LHCN-M2 (cell line): ENCODE measurements around the gene CNIH3. TPM values are rescaled to one million over a fixed set of nuclear protein-coding genes. Genes with fewer than 3 reads are reported as not detected.
"Not testable (repeated sequence)": the region's sequence is repeated elsewhere in the genome, so short reads cannot be mapped to it uniquely, and the experiment has no call there.

Source experiments
- DNase-seq: peaks from one replicate; pipeline ENCODE4 v3.0.0-alpha.2; 2012; ENCODE audit warnings: low read depth
- polyA plus RNA-seq: library from polyadenylated mRNA; unstranded; fragments of >200 nt; gene quantifications from one replicate; pipeline ENCODE4 v1.2.1, GENCODE V29; 2012; ENCODE audit warnings: missing spikeins
- total RNA-seq: library from RNA; depleted of rRNA; stranded (reverse); fragments of >200 nt; gene quantifications from 2 replicates; pipeline ENCODE4 v1.2.3, GENCODE V29; 2014; rRNA removed

The CNIH3 gene
- 6.2 and 13.4 TPM in 2 replicates for total RNA-seq
- 1.9 TPM for polyA plus RNA-seq

DNA sequence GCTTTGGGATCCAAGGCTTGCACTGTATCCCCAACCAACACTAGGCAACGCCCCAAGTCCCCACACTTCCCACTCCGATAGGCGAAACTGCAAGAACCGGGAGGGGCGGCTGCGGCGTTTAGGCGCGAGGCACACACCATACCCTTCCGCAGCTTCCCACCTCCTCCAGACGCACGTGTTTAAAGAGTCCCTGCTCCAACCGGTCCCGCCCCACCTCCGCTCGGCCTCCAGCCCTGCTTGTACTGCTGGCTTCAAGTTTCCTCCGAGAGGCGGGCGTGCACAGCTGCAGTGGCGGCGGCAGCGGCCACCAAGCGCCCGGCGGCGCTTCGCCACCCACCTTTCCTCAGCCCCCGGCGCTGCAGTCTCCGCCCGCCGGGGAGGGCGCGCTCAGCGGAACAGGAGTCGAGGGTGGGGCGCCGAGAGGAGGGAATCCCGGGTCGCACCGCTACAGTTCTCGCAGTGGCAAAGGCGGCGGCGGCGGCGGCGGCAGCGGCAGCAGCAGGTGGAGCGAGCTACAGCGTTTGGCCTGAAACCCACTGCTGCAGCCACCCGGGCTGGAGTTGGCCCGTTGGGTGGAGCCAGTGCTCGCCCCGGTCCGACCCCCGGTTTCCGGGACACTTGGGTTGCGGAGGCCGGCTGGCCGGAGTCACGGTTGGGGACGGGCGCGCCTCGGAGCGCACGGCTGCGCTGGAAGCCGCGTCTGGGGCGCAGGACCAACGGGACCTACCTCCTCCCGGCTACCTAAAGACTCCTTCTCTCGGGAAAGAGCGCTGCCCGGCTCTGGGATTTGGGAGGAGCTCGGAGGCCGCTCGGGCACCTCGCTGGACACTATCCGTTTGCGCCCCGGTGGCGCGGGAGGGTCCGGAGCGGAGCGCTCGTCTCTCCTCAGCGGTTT, at the start of gene CNIH3:
Gene CNIH3, plus strand, starts transcription at position 457 of the 895 bp plus-strand sequence. CDS start 858 bp downstream, outside the sequence.
- DNase-seq, result peak; percentile 65

DNA sequence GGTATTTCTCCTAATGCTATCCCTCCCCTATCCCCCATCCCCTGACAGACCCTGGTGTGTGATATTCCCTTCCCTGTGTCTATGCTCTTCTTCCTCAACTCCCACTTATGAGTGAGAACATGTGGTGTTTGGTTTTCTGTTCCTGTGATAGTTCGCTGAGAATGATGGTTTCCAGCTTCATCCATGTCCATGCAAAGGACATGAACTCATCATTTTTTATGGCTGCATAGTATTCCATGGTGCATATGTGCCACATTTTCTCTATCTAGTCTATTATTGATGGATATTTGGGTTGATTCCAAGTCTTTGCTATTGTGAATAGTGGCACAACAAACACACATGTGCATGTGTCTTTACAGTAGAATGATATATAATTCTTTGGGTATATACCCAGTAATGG, 49.6 kb upstream of the CNIH3 start:
- not testable (repeated sequence) for DNase-seq

DNA sequence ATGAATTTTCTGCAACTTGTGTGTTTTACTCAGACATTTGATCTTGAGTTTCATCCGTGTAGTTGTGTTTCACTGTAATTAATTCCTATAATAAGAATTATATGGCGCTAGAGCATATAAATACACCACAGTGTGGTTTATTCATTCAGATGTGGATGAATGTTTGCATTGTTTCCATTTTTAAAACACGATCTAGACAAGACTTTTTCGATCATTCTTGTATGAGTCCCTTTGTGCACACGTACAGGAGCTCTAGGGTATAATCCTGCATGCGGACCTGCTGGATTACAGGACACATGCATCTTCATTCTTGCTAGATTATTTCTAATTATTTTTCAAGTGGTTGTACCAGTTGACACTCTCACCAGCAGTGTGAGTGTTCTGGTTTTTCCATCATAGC, 46.8 kb upstream of the CNIH3 start:
- DNase-seq, result no peak

DNA sequence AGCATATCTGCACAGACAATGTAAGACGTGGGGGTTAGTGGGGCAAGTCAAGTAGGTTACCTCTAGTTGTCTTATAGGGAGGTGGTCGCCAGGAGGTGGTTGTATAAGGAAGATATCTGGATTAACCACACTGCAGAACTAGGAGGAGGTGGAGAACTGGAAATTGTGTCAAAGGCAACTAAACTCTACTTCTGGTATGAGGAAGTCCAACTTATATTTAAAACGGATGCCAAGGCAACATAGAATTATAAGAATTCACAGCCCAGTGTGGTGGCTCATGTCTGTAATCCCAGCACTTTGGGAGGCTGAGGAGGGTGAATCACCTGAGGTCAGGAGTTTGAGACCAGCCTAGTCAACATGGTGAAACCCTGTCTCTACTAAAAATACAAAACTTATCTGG, 44.1 kb upstream of the CNIH3 start:
- DNase-seq, result peak; percentile 25

- DNase-seq, result peak; percentile 90
Measured at GRCh38 chr1:224579526-224579925, 36.6 kb upstream of the CNIH3 start.

- no peak for DNase-seq
Measured at GRCh38 chr1:224580006-224580405, 36.1 kb upstream of the CNIH3 start.

- peak; percentile 44 for DNase-seq
Measured at GRCh38 chr1:224582041-224582440, 34.1 kb upstream of the CNIH3 start.

DNA sequence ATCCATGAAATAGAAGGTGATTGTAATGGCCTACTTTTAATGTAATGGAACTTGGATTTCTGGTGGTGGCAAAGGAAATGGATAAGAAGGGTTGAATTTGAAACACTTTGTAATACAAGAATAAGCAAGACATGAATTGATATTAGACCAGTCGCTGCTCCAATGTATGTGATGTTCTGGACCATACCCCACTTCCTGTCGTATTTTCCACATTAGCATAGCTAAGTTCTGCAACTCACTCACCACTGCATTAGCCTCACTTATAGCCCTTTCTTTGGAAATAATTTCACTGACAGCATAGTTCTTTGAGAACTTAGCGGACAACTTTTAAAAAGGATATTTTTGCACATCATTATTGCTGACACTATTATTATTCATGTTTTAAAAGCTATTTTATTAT, 32.3 kb upstream of the CNIH3 start:
- DNase-seq, result no peak

DNA sequence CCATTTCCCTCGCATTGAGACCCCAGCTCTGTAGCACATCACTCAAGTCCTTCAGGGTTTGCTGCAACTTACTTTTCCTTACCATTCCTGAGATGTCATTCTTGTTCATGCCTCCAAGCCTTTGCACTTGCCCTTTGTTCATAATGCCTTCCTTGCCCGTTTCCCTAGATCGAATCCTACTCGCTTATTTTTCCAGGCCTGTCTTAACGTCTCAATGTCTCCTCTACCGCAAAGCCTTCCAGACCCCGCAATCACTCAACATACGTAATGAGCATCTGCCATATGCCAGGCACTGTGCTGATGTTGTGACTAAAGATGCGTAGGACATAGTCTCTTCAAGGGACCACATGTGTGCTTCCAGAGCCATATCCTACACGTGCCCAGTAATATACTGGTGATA, 31.1 kb upstream of the CNIH3 start:
- no peak for DNase-seq

GRCh38 chr1:224587051-224587450, 29.1 kb upstream of the CNIH3 start:
- no peak for DNase-seq

GRCh38 chr1:224588515-224588914, 27.6 kb upstream of the CNIH3 start:
- DNase-seq, result no peak

- peak; percentile 21 for DNase-seq
Measured at GRCh38 chr1:224589006-224589405, 27.1 kb upstream of the CNIH3 start.

DNA sequence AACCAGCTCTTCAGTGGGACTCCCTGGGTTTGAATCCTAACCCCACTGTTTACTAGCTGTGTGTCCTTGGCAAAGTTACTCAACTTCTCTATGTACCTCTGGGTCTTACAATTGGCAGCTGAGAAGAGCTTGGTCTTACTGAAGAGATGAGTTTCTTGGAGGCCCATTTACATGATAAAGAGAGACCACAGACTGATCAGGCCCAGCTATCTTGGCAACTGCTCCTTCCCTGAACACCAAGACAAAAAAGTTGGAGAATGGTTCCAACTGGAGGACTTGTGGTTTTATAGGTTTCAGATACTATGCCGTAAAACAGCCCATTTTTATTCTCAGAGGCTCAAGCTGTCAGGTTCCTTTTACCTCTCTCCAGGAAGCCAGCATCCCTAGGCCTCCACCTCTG, 24.8 kb upstream of the CNIH3 start:
- no peak for DNase-seq

- peak; percentile 86 for DNase-seq
Measured at GRCh38 chr1:224592636-224593582, 23.2 kb upstream of the CNIH3 start.

- DNase-seq, result no peak
Measured at GRCh38 chr1:224594360-224594759, 21.8 kb upstream of the CNIH3 start.

GRCh38 chr1:224594851-224595250, 21.3 kb upstream of the CNIH3 start:
- DNase-seq, result no peak

- no peak for DNase-seq
Measured at GRCh38 chr1:224605482-224606181, 10.5 kb upstream of the CNIH3 start.

DNA sequence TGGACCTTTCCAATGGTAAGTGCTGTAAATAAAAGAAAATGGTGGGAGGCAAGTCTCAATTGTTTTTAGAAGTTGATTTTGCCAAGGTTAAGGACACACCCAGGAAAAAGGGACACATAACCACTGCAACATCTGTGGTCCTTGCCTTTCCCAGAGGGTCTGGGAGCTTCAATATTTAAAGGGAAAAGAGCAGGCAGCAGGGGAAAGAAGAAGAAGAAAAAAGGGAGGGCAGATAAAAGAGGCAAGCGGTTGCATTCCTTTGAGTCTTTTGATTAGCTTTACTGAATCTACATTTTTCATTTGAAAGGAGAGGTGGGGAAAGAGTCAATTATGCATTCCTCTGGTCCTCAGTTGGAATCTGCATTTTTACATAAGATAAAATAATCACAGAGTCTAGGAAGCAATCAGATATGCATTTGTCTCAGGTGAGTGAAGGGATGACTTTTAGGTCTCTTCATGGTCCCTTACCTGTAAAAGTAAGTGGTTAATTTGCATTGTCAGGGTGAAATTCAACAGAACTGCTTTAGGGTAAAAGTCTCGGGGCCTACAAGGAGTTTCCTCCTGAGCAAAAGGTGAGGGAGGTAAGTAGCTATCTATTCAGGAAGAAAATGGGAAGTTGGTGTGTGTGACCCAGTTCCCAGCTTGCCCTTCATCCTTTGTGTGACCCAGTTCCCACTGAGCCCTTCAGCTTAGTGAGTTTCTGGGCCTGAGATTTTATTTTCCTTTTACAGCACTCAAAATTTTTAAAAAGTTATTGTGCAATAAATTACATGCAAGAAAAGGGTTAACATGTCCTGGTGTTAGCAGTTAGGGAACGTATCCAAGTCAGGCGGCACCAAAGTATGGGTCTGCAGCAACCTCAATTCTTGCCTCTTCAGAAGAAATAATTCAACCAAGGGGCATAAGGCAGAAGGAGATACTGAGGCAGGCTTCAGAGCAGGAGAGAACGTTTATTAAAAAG, 8.6 kb upstream of the CNIH3 start:
- no peak for DNase-seq

- DNase-seq, result no peak
Measured at GRCh38 chr1:224609333-224609732, 6.8 kb upstream of the CNIH3 start.

DNA sequence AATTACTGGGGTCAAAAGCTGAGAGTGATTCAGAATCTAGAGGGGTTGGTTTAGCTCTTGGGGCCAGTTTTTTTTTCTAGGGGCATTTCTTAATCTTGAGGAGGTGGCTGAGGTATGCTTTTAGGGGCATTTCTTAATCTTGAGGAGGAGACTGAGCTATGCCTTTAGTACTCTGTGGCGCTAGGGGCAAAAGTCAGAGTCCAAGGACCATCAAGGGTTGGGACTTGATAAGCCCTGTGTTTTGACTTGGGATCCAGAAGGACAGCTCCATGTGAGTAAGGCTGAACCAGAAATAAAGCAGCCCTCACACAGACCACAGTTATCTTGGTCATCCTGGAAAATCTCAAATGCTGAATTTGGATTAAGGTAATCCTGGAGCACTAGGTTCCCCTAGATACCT, 3.9 kb upstream of the CNIH3 start:
- DNase-seq, result no peak
